Glutamatergic neuron (in vitro differentiated cells): ENCODE data around the gene ANKRD6. TPM values are rescaled to one million over a fixed set of nuclear protein-coding genes. Genes with fewer than 3 reads are reported as not detected.

Experiments used
- DNase-seq: peaks from one replicate; pipeline ENCODE4 v3.0.0; 2022
- H3K27ac Mint-ChIP-seq: one replicate; pipeline ENCODE4 v1.8.0; 2020; ENCODE audit warnings: mild to moderate bottlenecking, mixed read lengths, inconsistent platforms; ENCODE audit not compliant: unreplicated experiment
- H3K27me3 Mint-ChIP-seq: one replicate; pipeline ENCODE4 v1.8.0; 2020; ENCODE audit warnings: mild to moderate bottlenecking, moderate library complexity, mixed read lengths, inconsistent platforms; ENCODE audit not compliant: unreplicated experiment
- H3K36me3 Mint-ChIP-seq: one replicate; pipeline ENCODE4 v1.8.0; 2020; ENCODE audit warnings: mild to moderate bottlenecking, mixed read lengths, inconsistent platforms; ENCODE audit not compliant: unreplicated experiment
- H3K4me1 Mint-ChIP-seq: one replicate; pipeline ENCODE4 v1.8.0; 2020; ENCODE audit warnings: mild to moderate bottlenecking, low read depth, mixed read lengths, inconsistent platforms; ENCODE audit not compliant: unreplicated experiment
- H3K4me3 Mint-ChIP-seq: one replicate; pipeline ENCODE4 v1.8.0; 2020; ENCODE audit warnings: mild to moderate bottlenecking, mixed read lengths, inconsistent platforms; ENCODE audit not compliant: unreplicated experiment
- H3K9me3 Mint-ChIP-seq: one replicate; pipeline ENCODE4 v1.8.0; 2020; ENCODE audit warnings: mild to moderate bottlenecking, moderate library complexity, mixed read lengths, inconsistent platforms; ENCODE audit not compliant: unreplicated experiment
- long read RNA-seq: library from polyadenylated mRNA; unstranded; transcript quantifications from one replicate; pipeline ENCODE4 v2.0.0, GENCODE V29; 2020; ENCODE audit not compliant: unreplicated experiment
- total RNA-seq: library from RNA; stranded (reverse); fragmentation: NEBNext Ultra II Directional; extraction: Animal tissue kit (Norgen Biotek cat#: 25700); gene quantifications from one replicate; pipeline ENCODE4 v1.2.1, GENCODE V29; 2021; ENCODE audit not compliant: unreplicated experiment
- TF ChIP-seq, protein P1 (sequence below): fragments of 200-600 bp; sonication (generic); IDR thresholded peaks from one replicate; pipeline ENCODE4 v1.5.0; 2021; ENCODE audit not compliant: partially characterized antibody, unreplicated experiment

The ANKRD6 gene
- 31.9 TPM for total RNA-seq
- long read RNA-seq, partial matches to known transcripts = 2 of 6 reads
- long read RNA-seq, other reads (novel, unspliced or antisense) = 4 of 6 reads

DNA sequence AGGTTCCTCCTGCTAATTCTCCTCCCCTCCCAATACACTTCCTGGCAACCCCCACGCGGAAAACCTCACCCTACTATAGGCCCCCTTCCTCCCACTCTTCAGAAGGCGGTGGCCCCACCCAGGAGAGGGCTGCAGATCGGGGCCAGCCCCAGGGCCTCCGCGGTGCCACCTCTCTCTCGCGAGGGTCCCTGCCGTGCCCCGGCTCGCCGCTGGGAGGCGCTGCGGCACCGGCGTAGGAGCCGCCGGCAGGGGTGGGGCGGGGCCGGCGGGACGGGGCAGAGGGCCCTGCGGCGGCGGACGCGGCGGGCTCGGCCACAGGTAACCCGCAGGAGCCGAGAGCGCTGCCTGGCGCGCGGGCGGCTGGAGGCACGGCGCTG lies at the start of gene ANKRD6:
Gene ANKRD6, plus strand, starts transcription at position 278 of the 377 bp plus-strand sequence. CDS start 133,825 bp downstream, outside the sequence.
- no peak within 1 kb of the TSS for H3K27ac Mint-ChIP-seq

GRCh38 chr6:89385156-89385667 lies 47.7 kb upstream of the ANKRD6 start:
- peak; percentile 40 for DNase-seq
- H3K4me1 Mint-ChIP-seq = peaks cover 14% of the 10 kb centered on the region
- H3K27ac Mint-ChIP-seq = peak overlapping the region; percentile 97
- peak overlapping the region; percentile 72 for H3K4me3 Mint-ChIP-seq
- no peaks in the 10 kb centered on the region for H3K36me3 Mint-ChIP-seq
- H3K27me3 Mint-ChIP-seq = peaks cover 2% of the 10 kb centered on the region
- peaks cover 4% of the 10 kb centered on the region for H3K9me3 Mint-ChIP-seq
- TF ChIP-seq, protein P1, sequence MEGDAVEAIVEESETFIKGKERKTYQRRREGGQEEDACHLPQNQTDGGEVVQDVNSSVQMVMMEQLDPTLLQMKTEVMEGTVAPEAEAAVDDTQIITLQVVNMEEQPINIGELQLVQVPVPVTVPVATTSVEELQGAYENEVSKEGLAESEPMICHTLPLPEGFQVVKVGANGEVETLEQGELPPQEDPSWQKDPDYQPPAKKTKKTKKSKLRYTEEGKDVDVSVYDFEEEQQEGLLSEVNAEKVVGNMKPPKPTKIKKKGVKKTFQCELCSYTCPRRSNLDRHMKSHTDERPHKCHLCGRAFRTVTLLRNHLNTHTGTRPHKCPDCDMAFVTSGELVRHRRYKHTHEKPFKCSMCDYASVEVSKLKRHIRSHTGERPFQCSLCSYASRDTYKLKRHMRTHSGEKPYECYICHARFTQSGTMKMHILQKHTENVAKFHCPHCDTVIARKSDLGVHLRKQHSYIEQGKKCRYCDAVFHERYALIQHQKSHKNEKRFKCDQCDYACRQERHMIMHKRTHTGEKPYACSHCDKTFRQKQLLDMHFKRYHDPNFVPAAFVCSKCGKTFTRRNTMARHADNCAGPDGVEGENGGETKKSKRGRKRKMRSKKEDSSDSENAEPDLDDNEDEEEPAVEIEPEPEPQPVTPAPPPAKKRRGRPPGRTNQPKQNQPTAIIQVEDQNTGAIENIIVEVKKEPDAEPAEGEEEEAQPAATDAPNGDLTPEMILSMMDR = no peak

More for the DNA sequence above, at the start of gene ANKRD6:
- Mint-ChIP-seq H3K4me3 (peak within 1 kb of the TSS; percentile 82), H3K36me3 (no peaks in the 10 kb centered on the region), H3K4me1 (peaks cover 5% of the 10 kb centered on the region), H3K9me3 (no peaks in the 10 kb centered on the region), H3K27me3 (no peaks in the 10 kb centered on the region)
- peak; percentile 93 for DNase-seq
- TF ChIP-seq, protein P1 = peak; percentile 85

DNA sequence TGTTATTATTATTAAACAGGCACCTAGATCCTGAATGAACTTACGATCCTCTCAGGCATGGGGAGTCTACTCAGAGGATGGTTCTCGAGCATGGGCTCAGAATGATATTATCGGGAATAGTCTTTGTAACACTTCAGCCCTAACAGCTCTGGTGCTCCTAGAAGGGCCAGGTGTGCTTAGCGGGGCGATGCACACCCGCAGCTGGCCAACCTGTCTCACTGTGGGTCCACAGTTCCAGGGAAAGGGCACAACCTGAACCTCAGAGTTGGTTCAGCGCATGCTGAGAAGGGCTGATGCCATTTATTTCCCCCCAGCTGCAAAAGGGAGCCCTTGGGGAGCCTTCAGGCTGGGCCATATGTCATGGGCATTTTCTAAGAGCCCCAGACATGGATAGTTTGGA lies 47.1 kb upstream of the ANKRD6 start:
- Mint-ChIP-seq H3K27ac (peak overlapping the region; percentile 97), H3K4me3 (peak overlapping the region; percentile 72), H3K27me3 (peaks cover 2% of the 10 kb centered on the region), H3K9me3 (peaks cover 4% of the 10 kb centered on the region), H3K4me1 (peaks cover 12% of the 10 kb centered on the region), H3K36me3 (no peaks in the 10 kb centered on the region)
- DNase-seq = no peak
- TF ChIP-seq, protein P1 = no peak

DNA sequence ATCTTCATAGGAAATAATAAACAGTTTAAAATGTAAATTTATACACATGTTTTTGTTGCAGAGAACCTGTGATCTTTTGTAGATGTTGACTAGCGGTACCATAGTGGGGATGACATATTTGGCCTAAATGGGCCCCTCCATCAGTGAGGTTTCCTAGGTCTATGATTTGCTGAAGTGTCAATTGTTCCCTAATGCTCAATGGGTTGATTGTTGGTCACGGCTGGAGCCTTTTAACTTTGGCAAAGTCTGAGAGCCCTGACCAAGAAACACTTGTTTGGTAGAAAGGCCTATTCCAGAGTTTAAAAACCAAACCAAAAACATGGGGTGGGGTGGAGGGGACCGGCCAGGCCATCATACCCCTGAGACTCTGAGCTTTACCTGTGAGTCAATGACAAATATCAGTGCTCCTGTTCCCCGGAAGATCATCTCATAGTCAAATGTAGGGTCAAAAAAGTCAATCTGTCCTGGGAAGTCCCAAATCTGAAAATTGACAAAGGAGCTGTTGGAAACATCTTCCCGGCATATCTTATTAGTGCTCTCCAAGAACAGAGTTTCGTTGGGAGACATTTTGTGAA lies 45.9 kb upstream of the ANKRD6 start:
- H3K9me3 Mint-ChIP-seq = peaks cover 4% of the 10 kb centered on the region

More for the DNA sequence above, 45.9 kb upstream of the ANKRD6 start:
- Mint-ChIP-seq H3K4me1 (peaks cover 12% of the 10 kb centered on the region), H3K4me3 (no peak overlapping the region), H3K36me3 (no peaks in the 10 kb centered on the region), H3K27ac (no peak overlapping the region), H3K27me3 (peaks cover 2% of the 10 kb centered on the region)
- TF ChIP-seq, protein P1 = no peak
- DNase-seq = no peak
